ENCODE results near the gene DAPK1.
"Not testable (repeated sequence)": the region's sequence is repeated elsewhere in the genome, so short reads cannot be mapped to it uniquely, and the experiment has no call there.

GRCh38 chr9:87501271-87501656 lies 3.6 kb downstream of the DAPK1 start:
- TF ChIP-seq CTCF (IDR thresholded peaks at IDR 0.05); REST (IDR thresholded peaks at IDR 0.05; ENCODE audit: low read depth, low read length); POLR2AphosphoS5 (IDR thresholded peaks at IDR 0.05; ENCODE audit: low read depth, low read length); RFX5 (IDR thresholded peaks at IDR 0.05; ENCODE audit: low read length): not testable (repeated sequence)

All from SK-N-SH (cell line).